Liver (tissue), 3 donors: ENCODE results near the gene SIAH2.

Experiments used
- CTCF ChIP-seq: fragments of 150-350 bp; IDR thresholded peaks from 2 replicates; pipeline ENCODE4 v1.5.1; 2017; ENCODE audit warnings: improper control_type of control experiment, low read depth, low read length; ENCODE audit not compliant: missing input control
- FOXA1 ChIP-seq: IDR thresholded peaks from 2 replicates; pipeline ENCODE4 v1.6.1; 2016; ENCODE audit warnings: antibody characterized with exemption
- GABPA ChIP-seq, 2 donors: IDR thresholded peaks in 1 of 2; conservative IDR thresholded peaks in 1 of 2; 2 replicates each; pipeline ENCODE4 v1.6.1; 2016; ENCODE audit warnings: antibody characterized with exemption in 2 of 2, mild to moderate bottlenecking in 1 of 2, moderate library complexity in 1 of 2
- HNF4A ChIP-seq, 2 donors: conservative IDR thresholded peaks; 2 replicates each; pipeline ENCODE4 v1.6.1; 2016; ENCODE audit warnings: antibody characterized with exemption in 2 of 2, mild to moderate bottlenecking in 2 of 2
- HNF4G ChIP-seq: IDR thresholded peaks from 2 replicates; pipeline ENCODE4 v1.6.1; 2016; ENCODE audit warnings: antibody characterized with exemption
- RAD21 ChIP-seq, 2 donors: IDR thresholded peaks; 2 replicates each; pipeline ENCODE4 v1.6.1; 2016; ENCODE audit warnings: antibody characterized with exemption in 2 of 2, mild to moderate bottlenecking in 2 of 2
- REST ChIP-seq: IDR thresholded peaks from 2 replicates; pipeline ENCODE4 v1.6.1; 2016; ENCODE audit warnings: antibody characterized with exemption, mild to moderate bottlenecking
- SP1 ChIP-seq: IDR thresholded peaks from 2 replicates; pipeline ENCODE4 v1.6.1; 2018; ENCODE audit warnings: antibody characterized with exemption, mild to moderate bottlenecking
- TAF1 ChIP-seq: conservative IDR thresholded peaks from 2 replicates; pipeline ENCODE4 v1.6.1; 2016; ENCODE audit warnings: antibody characterized with exemption, mild to moderate bottlenecking
- YY1 ChIP-seq: IDR thresholded peaks from 2 replicates; pipeline ENCODE4 v1.6.1; 2016; ENCODE audit warnings: antibody characterized with exemption, mild to moderate bottlenecking
- TF ChIP-seq, protein P1 (sequence below): IDR thresholded peaks from 2 replicates; pipeline ENCODE4 v1.6.1; 2016; ENCODE audit warnings: antibody characterized with exemption
- TF ChIP-seq, protein P2 (sequence below): IDR thresholded peaks from 2 replicates; pipeline ENCODE4 v1.6.1; 2016; ENCODE audit warnings: antibody characterized with exemption
- donor health status: healthy.
- donor health status: healthy.

DNA sequence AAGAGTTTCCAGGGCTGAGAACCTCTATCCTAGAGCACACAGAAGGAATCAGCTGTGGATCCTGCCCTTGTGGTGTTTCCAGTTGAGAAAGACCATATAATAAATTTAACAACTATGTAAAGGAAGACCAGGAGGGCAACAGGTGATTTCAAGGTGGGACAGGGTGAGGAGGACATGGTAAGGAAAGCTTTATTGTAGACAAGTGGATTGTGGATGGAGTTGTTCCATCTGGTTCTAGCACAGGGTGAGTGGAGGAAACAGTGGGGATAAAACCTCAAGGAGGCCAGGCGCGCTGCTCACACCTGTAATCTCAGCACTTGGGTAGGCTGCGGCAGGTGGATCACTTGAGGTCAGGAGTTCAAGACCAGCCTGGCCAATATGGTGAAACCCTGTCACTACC is 17.1 kb downstream of the SIAH2 start:
- TF ChIP-seq CTCF (no peak), SP1 (no peak), RAD21 (IDR thresholded peaks at IDR 0.05) (no peak), YY1 (no peak), GABPA (IDR thresholded peaks at IDR 0.05 in 1 of 2, conservative IDR thresholded peaks at IDR 0.05 in 1 of 2) (no peak), HNF4A (conservative IDR thresholded peaks at IDR 0.05) (no peak), FOXA1 (no peak), TAF1 (no peak), REST (no peak), HNF4G (no peak)
- TF ChIP-seq, protein P1, sequence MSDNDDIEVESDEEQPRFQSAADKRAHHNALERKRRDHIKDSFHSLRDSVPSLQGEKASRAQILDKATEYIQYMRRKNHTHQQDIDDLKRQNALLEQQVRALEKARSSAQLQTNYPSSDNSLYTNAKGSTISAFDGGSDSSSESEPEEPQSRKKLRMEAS, result no peak
- TF ChIP-seq, protein P2, sequence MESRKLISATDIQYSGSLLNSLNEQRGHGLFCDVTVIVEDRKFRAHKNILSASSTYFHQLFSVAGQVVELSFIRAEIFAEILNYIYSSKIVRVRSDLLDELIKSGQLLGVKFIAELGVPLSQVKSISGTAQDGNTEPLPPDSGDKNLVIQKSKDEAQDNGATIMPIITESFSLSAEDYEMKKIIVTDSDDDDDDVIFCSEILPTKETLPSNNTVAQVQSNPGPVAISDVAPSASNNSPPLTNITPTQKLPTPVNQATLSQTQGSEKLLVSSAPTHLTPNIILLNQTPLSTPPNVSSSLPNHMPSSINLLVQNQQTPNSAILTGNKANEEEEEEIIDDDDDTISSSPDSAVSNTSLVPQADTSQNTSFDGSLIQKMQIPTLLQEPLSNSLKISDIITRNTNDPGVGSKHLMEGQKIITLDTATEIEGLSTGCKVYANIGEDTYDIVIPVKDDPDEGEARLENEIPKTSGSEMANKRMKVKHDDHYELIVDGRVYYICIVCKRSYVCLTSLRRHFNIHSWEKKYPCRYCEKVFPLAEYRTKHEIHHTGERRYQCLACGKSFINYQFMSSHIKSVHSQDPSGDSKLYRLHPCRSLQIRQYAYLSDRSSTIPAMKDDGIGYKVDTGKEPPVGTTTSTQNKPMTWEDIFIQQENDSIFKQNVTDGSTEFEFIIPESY, result no peak
